ENCODE measurements around the gene SLAIN1. TPM values are rescaled to one million over a fixed set of nuclear protein-coding genes. Genes with fewer than 3 reads are reported as not detected.
A peak's percentile ranks its signal among the peaks of the same experiment; 100 is the strongest.

SLAIN1 gene
- total and polyA plus RNA-seq, 2 of the 13 experiments (the other 11 are each of a cell fraction or from before 2014, with no cell fraction given): 1.2 to 4.5 TPM

DNA sequence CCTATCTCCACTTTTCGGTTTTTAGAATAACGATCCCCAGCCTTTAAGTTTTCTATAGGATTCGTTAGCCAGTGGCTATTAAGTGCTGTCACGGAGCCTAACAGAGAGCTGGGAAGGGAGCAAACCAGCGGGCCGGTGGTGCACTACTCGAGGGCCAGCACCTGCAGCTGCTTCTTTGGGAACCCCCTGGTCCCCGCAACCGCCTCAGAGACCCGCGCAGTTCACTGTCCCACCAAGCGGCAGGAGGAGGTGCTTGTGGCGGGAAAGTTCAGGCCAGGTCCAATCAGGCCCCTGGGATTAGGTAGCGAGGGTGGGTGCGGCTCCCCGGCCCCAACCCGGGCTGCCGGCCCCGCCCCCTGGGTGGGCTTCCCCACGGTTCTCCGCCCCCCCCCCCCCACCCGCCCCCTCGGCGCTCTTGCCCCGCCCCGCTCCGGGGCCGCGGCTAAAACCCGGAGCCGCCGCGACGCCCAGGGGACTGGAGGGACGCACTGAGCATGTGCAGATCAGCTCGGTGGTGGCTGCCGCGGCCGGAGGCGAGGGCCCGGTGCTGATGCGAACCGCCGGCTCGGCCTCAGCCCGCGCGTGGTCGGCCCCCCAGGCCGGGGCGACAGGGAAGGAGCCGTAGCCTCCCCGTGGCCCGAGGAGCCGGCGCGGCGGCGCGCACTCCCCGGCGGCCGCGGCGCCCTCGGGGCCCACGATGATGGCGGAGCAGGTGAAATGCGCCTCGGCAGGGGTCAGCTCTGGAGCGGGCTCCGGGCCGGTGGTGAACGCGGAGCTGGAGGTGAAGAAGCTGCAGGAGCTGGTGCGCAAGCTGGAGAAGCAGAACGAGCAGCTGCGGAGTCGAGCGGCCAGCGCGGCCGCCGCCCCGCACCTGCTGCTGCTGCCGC is at the start of gene SLAIN1 (continued):
- TF ChIP-seq, protein P1, sequence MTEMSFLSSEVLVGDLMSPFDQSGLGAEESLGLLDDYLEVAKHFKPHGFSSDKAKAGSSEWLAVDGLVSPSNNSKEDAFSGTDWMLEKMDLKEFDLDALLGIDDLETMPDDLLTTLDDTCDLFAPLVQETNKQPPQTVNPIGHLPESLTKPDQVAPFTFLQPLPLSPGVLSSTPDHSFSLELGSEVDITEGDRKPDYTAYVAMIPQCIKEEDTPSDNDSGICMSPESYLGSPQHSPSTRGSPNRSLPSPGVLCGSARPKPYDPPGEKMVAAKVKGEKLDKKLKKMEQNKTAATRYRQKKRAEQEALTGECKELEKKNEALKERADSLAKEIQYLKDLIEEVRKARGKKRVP (CRISPR knock-in tag; IDR thresholded peaks at IDR 0.05): no peak
- TF ChIP-seq, protein P2, sequence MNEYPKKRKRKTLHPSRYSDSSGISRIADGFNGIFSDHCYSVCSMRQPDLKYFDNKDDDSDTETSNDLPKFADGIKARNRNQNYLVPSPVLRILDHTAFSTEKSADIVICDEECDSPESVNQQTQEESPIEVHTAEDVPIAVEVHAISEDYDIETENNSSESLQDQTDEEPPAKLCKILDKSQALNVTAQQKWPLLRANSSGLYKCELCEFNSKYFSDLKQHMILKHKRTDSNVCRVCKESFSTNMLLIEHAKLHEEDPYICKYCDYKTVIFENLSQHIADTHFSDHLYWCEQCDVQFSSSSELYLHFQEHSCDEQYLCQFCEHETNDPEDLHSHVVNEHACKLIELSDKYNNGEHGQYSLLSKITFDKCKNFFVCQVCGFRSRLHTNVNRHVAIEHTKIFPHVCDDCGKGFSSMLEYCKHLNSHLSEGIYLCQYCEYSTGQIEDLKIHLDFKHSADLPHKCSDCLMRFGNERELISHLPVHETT (CRISPR knock-in tag; conservative IDR thresholded peaks at IDR 0.05): no peak
- TF ChIP-seq ATF1 (CRISPR knock-in tag; IDR thresholded peaks at IDR 0.05) (no peak), EHMT2 (IDR thresholded peaks at IDR 0.05; ENCODE audit: borderline replicate concordance, low read depth, low read length) (no peak), ZNF784 (CRISPR knock-in tag; IDR thresholded peaks at IDR 0.05; ENCODE audit: borderline replicate concordance) (0 out of 2 replicates have a peak, but pooled peaks have one; percentile 59), ZNF33B (CRISPR knock-in tag; IDR thresholded peaks at IDR 0.05) (no peak), YEATS2 (CRISPR knock-in tag; IDR thresholded peaks at IDR 0.05; ENCODE audit: borderline replicate concordance) (no peak), ATF3 (CRISPR knock-in tag; IDR thresholded peaks at IDR 0.05) (no peak), BCL3 (CRISPR knock-in tag; IDR thresholded peaks at IDR 0.05) (peak; percentile 45; the same call in 1 of the 2 replicates), ZNF644 (CRISPR knock-in tag; IDR thresholded peaks at IDR 0.05; ENCODE audit: low read depth) (no peak), ZNF780A (CRISPR knock-in tag; IDR thresholded peaks at IDR 0.05) (no peak), ZNF280B (CRISPR knock-in tag; IDR thresholded peaks at IDR 0.05; ENCODE audit: borderline replicate concordance) (no peak), ARNTL (CRISPR knock-in tag; IDR thresholded peaks at IDR 0.05) (no peak), ZBTB42 (CRISPR knock-in tag; IDR thresholded peaks at IDR 0.05) (no peak), ZNF512 (CRISPR knock-in tag; IDR thresholded peaks at IDR 0.05) (no peak)
- TF ChIP-seq, protein P3, sequence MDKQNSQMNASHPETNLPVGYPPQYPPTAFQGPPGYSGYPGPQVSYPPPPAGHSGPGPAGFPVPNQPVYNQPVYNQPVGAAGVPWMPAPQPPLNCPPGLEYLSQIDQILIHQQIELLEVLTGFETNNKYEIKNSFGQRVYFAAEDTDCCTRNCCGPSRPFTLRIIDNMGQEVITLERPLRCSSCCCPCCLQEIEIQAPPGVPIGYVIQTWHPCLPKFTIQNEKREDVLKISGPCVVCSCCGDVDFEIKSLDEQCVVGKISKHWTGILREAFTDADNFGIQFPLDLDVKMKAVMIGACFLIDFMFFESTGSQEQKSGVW (CRISPR knock-in tag; IDR thresholded peaks at IDR 0.05; ENCODE audit: borderline replicate concordance): no peak

All from HepG2 (cell line).